ENCODE data around the gene PUS1. TPM values are rescaled to one million over a fixed set of nuclear protein-coding genes. Genes with fewer than 3 reads are reported as not detected.
A peak's percentile ranks its signal among the peaks of the same experiment; 100 is the strongest.

The PUS1 gene
- total and polyA plus RNA-seq, 10 of the 15 experiments (the other 5 are each of a cell fraction or from before 2014, with no cell fraction given), result 1.3 to 74.2 (median 25.4) TPM

- Histone ChIP-seq H3K9ac (ENCODE audit: control insufficient read depth, insufficient read depth, low read length) (no peak overlapping the region), H3K27me3 (replicated peaks in 1 of 2; ENCODE audit: control insufficient read depth in 2 of 2, insufficient read depth in 2 of 2, low read length in 1 of 2) (no peaks in the 10 kb centered on the region), H3K4me2 (ENCODE audit: control insufficient read depth, insufficient read depth) (no peak overlapping the region), H3K36me3 (ENCODE audit: control insufficient read depth in 2 of 2, insufficient read depth in 2 of 2, low read length in 1 of 2) (peaks cover 30 to 33% of the 10 kb centered on the region in 2 experiments), H3K4me3 (no peak overlapping the region), H2AFZ (ENCODE audit: control insufficient read depth, low read depth, low read length) (no peak overlapping the region), H3K27ac (ENCODE audit: control insufficient read depth, insufficient read depth) (no peak overlapping the region), H3K4me1 (ENCODE audit: control insufficient read depth, insufficient read depth, low read length) (no peaks in the 10 kb centered on the region), H3K9me3 (replicated peaks; ENCODE audit: control insufficient read depth, insufficient read depth, low read length) (no peaks in the 10 kb centered on the region), H3K79me2 (ENCODE audit: control insufficient read depth, insufficient read depth, low read length) (no peaks in the 10 kb centered on the region), H4K20me1 (ENCODE audit: control insufficient read depth, insufficient read depth) (no peaks in the 10 kb centered on the region)
- ChIA-PET SMC1A (ENCODE audit: uncharacterized antibody, unreplicated experiment) (interaction anchor here (0.6 to 1.3 kb wide), 2 partner anchors 27 to 781 kb away, joined by 3 read pairs; no protein-coding TSS in a partner anchor), POLR2A (no interaction called here), CTCF (interaction anchor here (0.6 to 0.9 kb wide), 2 partner anchors 16 to 743 kb away, joined by 3 to 4 read pairs; no protein-coding TSS in a partner anchor), RAD21 (ENCODE audit: unreplicated experiment) (no interaction called here)
- ATAC-seq, result no peak
- TF ChIP-seq CHD2 (IDR thresholded peaks at IDR 0.05; ENCODE audit: borderline replicate concordance, low read depth, low read length) (no peak), SUPT20H (IDR thresholded peaks at IDR 0.05; ENCODE audit: borderline replicate concordance, control insufficient read depth, low read depth, low read length) (no peak), HDAC2 (IDR thresholded peaks at IDR 0.05) (no peak), JUND (IDR thresholded peaks at IDR 0.05; ENCODE audit: low read depth, low read length) (no peak), LARP7 (IDR thresholded peaks at IDR 0.05) (no peak), PRDM15 (CRISPR knock-in tag; IDR thresholded peaks at IDR 0.05) (no peak), TCF12 (IDR thresholded peaks at IDR 0.05; ENCODE audit: low read depth, low read length) (no peak), BCLAF1 (IDR thresholded peaks at IDR 0.05) (no peak), KAT2A (conservative IDR thresholded peaks at IDR 0.05; ENCODE audit: control insufficient read depth, low read depth, low read length) (no peak), MTA3 (IDR thresholded peaks at IDR 0.05; ENCODE audit: borderline replicate concordance, low read length) (no peak), NFYA (IDR thresholded peaks at IDR 0.05; ENCODE audit: borderline replicate concordance, low read depth, low read length) (no peak)
- TF ChIP-seq, protein P1, sequence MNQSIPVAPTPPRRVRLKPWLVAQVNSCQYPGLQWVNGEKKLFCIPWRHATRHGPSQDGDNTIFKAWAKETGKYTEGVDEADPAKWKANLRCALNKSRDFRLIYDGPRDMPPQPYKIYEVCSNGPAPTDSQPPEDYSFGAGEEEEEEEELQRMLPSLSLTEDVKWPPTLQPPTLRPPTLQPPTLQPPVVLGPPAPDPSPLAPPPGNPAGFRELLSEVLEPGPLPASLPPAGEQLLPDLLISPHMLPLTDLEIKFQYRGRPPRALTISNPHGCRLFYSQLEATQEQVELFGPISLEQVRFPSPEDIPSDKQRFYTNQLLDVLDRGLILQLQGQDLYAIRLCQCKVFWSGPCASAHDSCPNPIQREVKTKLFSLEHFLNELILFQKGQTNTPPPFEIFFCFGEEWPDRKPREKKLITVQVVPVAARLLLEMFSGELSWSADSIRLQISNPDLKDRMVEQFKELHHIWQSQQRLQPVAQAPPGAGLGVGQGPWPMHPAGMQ (IDR thresholded peaks at IDR 0.05; ENCODE audit: borderline replicate concordance), result no peak
- no peak for DNase-seq (ENCODE audit: low read depth, low spot score)
- BruUV-seq (replicated peaks), result TSS peak; percentile 51
- WGBS (ENCODE audit: insufficient coverage, insufficient replicate concordance, low lambda C conversion rate, missing lambda C conversion rate), result 94% methylated on average over 3 of the region's 3 CpGs
- in situ Hi-C loops (cut with MboI) (no loop called here), intact Hi-C loops (cut with micrococcal nuclease; ENCODE audit: unreplicated experiment) (no loop called here)
- FAIRE-seq, result no peak
These were observed 55.3 kb downstream of the PUS1 start for GRCh38 chr12:131984334-131984733.

Measured in GM12878 (cell line).